CD14-positive monocyte (primary cell): Measurements from ENCODE around the gene SMARCC1. TPM values are rescaled to one million over a fixed set of nuclear protein-coding genes. Genes with fewer than 3 reads are reported as not detected.

ENCODE experiments used
- DNase-seq, 3 donors: peaks; one replicate each; pipeline ENCODE4 v3.0.0-alpha.2; 2011 to 2022
- H2AFZ ChIP-seq: 2 replicates; pipeline ENCODE4 v1.6.0; 2012; ENCODE audit warnings: mild to moderate bottlenecking, low read depth, low read length, inconsistent platforms; ENCODE audit not compliant: insufficient read depth, poor library complexity, severe bottlenecking
- H3K27ac ChIP-seq, 2 donors: 1 replicate in 1 of 2; 2 replicates in 1 of 2; pipeline ENCODE4 v1.5.1; 2012 to 2013; ENCODE audit warnings: low read length in 2 of 2, control low read depth in 1 of 2, inconsistent platforms in 1 of 2, low read depth in 1 of 2, mild to moderate bottlenecking in 1 of 2
- H3K27me3 ChIP-seq, 2 donors: one replicate each; pipeline versions ENCODE4 v1.6.0 to v1.6.1; 2011 to 2013; ENCODE audit warnings: low read length in 2 of 2; ENCODE audit not compliant: control insufficient read depth in 2 of 2, insufficient read depth in 2 of 2
- H3K36me3 ChIP-seq, 2 donors: replicated peaks in 1 of 2; 1 replicate in 1 of 2; 2 replicates in 1 of 2; pipeline versions ENCODE4 v1.5.1 to v1.6.1; 2012 to 2013; ENCODE audit warnings: low read length in 2 of 2, control low read depth in 1 of 2, inconsistent platforms in 1 of 2, mild to moderate bottlenecking in 1 of 2; ENCODE audit not compliant: insufficient read depth in 2 of 2, control insufficient read depth in 1 of 2
- H3K4me1 ChIP-seq, 2 donors: 1 replicate in 1 of 2; 2 replicates in 1 of 2; pipeline versions ENCODE4 v1.5.1 to v1.6.1; 2012 to 2013; ENCODE audit warnings: low read length in 2 of 2, control low read depth in 1 of 2, inconsistent platforms in 1 of 2, mild to moderate bottlenecking in 1 of 2, moderate library complexity in 1 of 2; ENCODE audit not compliant: insufficient read depth in 2 of 2, control insufficient read depth in 1 of 2
- H3K4me2 ChIP-seq: replicated peaks from 2 replicates; pipeline ENCODE3; 2012; ENCODE audit warnings: low read length, moderate library complexity, mild to moderate bottlenecking; ENCODE audit not compliant: poor library complexity, severe bottlenecking; ENCODE audit errors: extremely low read depth
- H3K4me3 ChIP-seq, 3 experiments: fragments of 200-600 bp in 1 of 3; sonication (generic) in 1 of 3; replicated peaks in 1 of 3; 1 replicate in 2 of 3; 2 replicates in 1 of 3; pipeline ENCODE4 v1.5.1; 2011 to 2013; ENCODE audit warnings: low read length in 3 of 3, mild to moderate bottlenecking in 3 of 3, control low read depth in 2 of 3, low read depth in 2 of 3, inconsistent platforms in 1 of 3, moderate library complexity in 1 of 3
- H3K79me2 ChIP-seq: 2 replicates; pipeline ENCODE4 v1.6.0; 2012; ENCODE audit warnings: mild to moderate bottlenecking, control low read depth, inconsistent platforms, low read length, moderate library complexity; ENCODE audit not compliant: insufficient read depth
- H3K9ac ChIP-seq: 2 replicates; pipeline ENCODE4 v1.6.0; 2017; ENCODE audit warnings: low read length, mild to moderate bottlenecking; ENCODE audit not compliant: insufficient read depth, poor library complexity, severe bottlenecking
- H3K9me3 ChIP-seq, 2 donors: replicated peaks in 1 of 2; 1 replicate in 1 of 2; 2 replicates in 1 of 2; pipeline versions ENCODE4 v1.5.1 to v1.6.1; 2012 to 2013; ENCODE audit warnings: low read length in 2 of 2, control low read depth in 1 of 2; ENCODE audit not compliant: control insufficient read depth in 1 of 2, insufficient read depth in 1 of 2
- H4K20me1 ChIP-seq: 2 replicates; pipeline ENCODE4 v1.6.0; 2012; ENCODE audit warnings: mild to moderate bottlenecking, low read length, control low read depth, moderate library complexity; ENCODE audit not compliant: insufficient read depth
- H3K27ac Mint-ChIP-seq, 7 donors: one replicate each; pipeline ENCODE4 v1.8.0; 2020; ENCODE audit warnings: mild to moderate bottlenecking in 7 of 7, mixed read lengths in 7 of 7, moderate library complexity in 6 of 7, inconsistent platforms in 2 of 7
- H3K27me3 Mint-ChIP-seq, 3 donors: one replicate each; pipeline ENCODE4 v1.8.0; 2021 to 2022; ENCODE audit warnings: low read depth in 3 of 3, mild to moderate bottlenecking in 3 of 3, mixed read lengths in 3 of 3, moderate library complexity in 3 of 3, inconsistent platforms in 1 of 3
- H3K36me3 Mint-ChIP-seq, 2 donors: one replicate each; pipeline ENCODE4 v1.8.0; 2020; ENCODE audit warnings: mixed read lengths in 2 of 2, inconsistent platforms in 1 of 2, mild to moderate bottlenecking in 1 of 2
- H3K4me1 Mint-ChIP-seq: one replicate; pipeline ENCODE4 v1.8.0; 2020; ENCODE audit warnings: mild to moderate bottlenecking, mixed read lengths
- H3K4me3 Mint-ChIP-seq, 2 donors: one replicate each; pipeline ENCODE4 v1.8.0; 2020; ENCODE audit warnings: mild to moderate bottlenecking in 2 of 2, mixed read lengths in 2 of 2, moderate library complexity in 1 of 2
- H3K9me3 Mint-ChIP-seq, 7 donors: one replicate each; pipeline ENCODE4 v1.8.0; 2020 to 2022; ENCODE audit warnings: mixed read lengths in 7 of 7, mild to moderate bottlenecking in 6 of 7, moderate library complexity in 6 of 7, inconsistent platforms in 2 of 7
- CTCF ChIP-seq: fragments of 200-600 bp; IDR thresholded peaks from one replicate; pipeline ENCODE4 v1.8.0; 2022; ENCODE audit warnings: antibody characterized with exemption, mild to moderate bottlenecking
- WGBS: methylation state at CpG from one replicate; pipeline ENCODE4 v1.1.5; 2013; ENCODE audit warnings: missing lambda C conversion rate; ENCODE audit not compliant: insufficient coverage; 5-methylcytosine and 5-hydroxymethylcytosine counted together
- intact Hi-C, 2 donors: fragments of 100-400 bp; cut with micrococcal nuclease; formaldehyde crosslinking; loops; one replicate each; pipeline versions ENCODE4 v1.15.0 to v1.15.1; 2023
- polyA plus RNA-seq, 3 donors: library from polyadenylated mRNA; depleted of rRNA in 1 of 3; unstranded in 2 of 3; stranded (reverse) in 1 of 3; fragments of 300-500 nt in 2 of 3; fragments of >200 nt in 1 of 3; fragmentation: Illumina TruSeq in 2 of 3; gene quantifications; 1 replicate in 2 of 3; 2 replicates in 1 of 3; pipeline ENCODE4 v1.2.3, GENCODE V29; 2012 to 2021

The SMARCC1 gene
- polyA plus RNA-seq, 3 donors, result 8.8 to 33.5 (median 20.5) TPM

DNA sequence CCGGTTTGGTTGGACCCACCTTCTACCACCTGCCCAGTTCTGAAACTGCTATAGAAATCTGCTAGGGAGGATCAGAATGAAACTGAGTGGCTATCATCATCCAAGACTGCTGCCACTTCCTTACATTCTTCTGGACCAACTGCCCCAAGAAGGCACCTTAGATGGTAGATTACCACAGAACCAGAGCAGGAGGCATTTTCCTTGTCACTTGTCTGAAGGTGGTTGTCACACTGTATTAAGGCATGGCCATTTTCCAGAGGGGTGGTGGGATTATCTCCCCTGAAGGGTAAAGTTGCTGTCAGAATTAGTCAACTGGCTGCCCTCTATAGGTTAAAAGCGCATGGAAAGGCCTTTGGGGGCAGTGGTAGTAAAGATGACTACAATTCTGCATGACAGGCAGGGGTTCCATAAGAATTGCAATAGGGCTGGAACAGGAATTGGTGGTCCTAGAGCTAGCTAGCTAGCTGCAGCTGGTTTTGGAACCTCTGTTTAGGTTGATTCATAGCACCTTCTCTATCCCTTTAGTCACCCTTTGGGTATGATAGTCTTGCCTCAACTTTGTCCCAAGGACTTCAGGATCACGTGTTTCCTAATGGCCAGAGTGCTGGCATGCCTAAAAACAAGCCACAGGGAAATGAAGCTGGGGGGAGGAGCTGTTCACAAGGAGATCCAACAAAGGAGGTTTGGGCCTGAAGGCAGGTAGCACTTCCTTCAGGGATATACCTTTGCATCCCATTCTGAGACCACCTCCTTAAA, 198.2 kb downstream of the SMARCC1 start:
- no peaks in the 10 kb centered on the region for H4K20me1 ChIP-seq
- H3K36me3 ChIP-seq, result peaks cover 30 to 36% of the 10 kb centered on the region in 2 donors
- no peaks in the 10 kb centered on the region for H3K79me2 ChIP-seq
- Mint-ChIP-seq H3K9me3 (peaks cover 0 to 7% (median 2%) of the 10 kb centered on the region in 7 donors), H3K4me1 (no peaks in the 10 kb centered on the region), H3K27me3 (peaks cover 28 to 41% (median 32%) of the 10 kb centered on the region in 3 donors), H3K36me3 (peaks cover 29 to 33% of the 10 kb centered on the region in 2 donors), H3K4me3 (no peak overlapping the region), H3K27ac (no peak overlapping the region)
- WGBS, result 91% methylated on average over 2 of the region's 3 CpGs
- H3K4me3 ChIP-seq, result no peak overlapping the region
- peaks cover 5 to 7% of the 10 kb centered on the region in 2 donors for H3K4me1 ChIP-seq
- no peak overlapping the region for H3K9ac ChIP-seq
- peaks cover 0 to 14% of the 10 kb centered on the region in 2 donors for H3K9me3 ChIP-seq
- intact Hi-C loops, result no loop called here
- DNase-seq, result no peak
- H2AFZ ChIP-seq, result no peak overlapping the region
- H3K4me2 ChIP-seq, result no peak overlapping the region
- no peak for TF ChIP-seq CTCF
- no peak overlapping the region for H3K27ac ChIP-seq
- peaks cover 25 to 34% of the 10 kb centered on the region in 2 donors for H3K27me3 ChIP-seq

DNA sequence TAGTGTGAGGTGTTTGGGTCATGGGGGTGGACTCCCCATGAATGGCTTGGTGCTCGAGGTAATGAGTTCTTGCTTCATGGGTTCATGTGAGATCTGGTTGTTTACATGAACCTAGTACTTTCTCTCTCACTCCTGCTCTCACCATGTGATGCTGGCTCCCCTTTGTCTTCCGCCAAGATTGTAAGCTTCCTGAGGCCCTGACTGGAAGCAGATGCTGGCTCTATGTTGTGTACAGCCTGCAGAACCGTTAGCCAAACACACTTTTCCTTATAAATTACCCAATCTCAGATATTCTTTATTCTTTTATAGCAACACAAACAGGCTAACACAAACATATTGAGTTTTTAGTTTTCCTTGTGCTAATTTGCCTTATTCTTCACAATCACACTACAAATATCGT, 199.9 kb downstream of the SMARCC1 start:
- Mint-ChIP-seq H3K4me3 (peak overlapping the region in 1 of 2 donors; percentile 23), H3K4me1 (peaks cover 2% of the 10 kb centered on the region), H3K36me3 (peaks cover 14 to 19% of the 10 kb centered on the region in 2 donors), H3K27ac (no peak overlapping the region), H3K27me3 (peaks cover 35 to 56% (median 44%) of the 10 kb centered on the region in 3 donors), H3K9me3 (peaks cover 0 to 7% (median 2%) of the 10 kb centered on the region in 7 donors)
- peaks cover 0 to 14% of the 10 kb centered on the region in 2 donors for H3K9me3 ChIP-seq
- no peak overlapping the region for H2AFZ ChIP-seq
- H4K20me1 ChIP-seq, result no peaks in the 10 kb centered on the region
- H3K27me3 ChIP-seq, result peaks cover 33 to 43% of the 10 kb centered on the region in 2 donors
- H3K9ac ChIP-seq, result no peak overlapping the region
- intact Hi-C loops, result no loop called here
- WGBS, result 100% methylated on average over 2 of the region's 4 CpGs
- peaks cover 14 to 20% of the 10 kb centered on the region in 2 donors for H3K36me3 ChIP-seq
- H3K4me3 ChIP-seq, result no peak overlapping the region
- TF ChIP-seq CTCF, result no peak
- no peak overlapping the region for H3K27ac ChIP-seq
- no peak overlapping the region for H3K4me2 ChIP-seq
- H3K4me1 ChIP-seq, result peaks cover 11 to 16% of the 10 kb centered on the region in 2 donors
- no peak for DNase-seq
- no peaks in the 10 kb centered on the region for H3K79me2 ChIP-seq
